Sigmoid colon (tissue), 7 donors: Measurements from ENCODE around the gene WDR83. TPM values are rescaled to one million over a fixed set of nuclear protein-coding genes. Genes with fewer than 3 reads are reported as not detected.
A peak's percentile ranks its signal among the peaks of the same experiment; 100 is the strongest.
"Not testable (repeated sequence)": the region's sequence is repeated elsewhere in the genome, so short reads cannot be mapped to it uniquely, and the experiment has no call there.

Experiments
- DNase-seq: peaks from one replicate; pipeline ENCODE4 v3.0.0-alpha.2; 2019
- H3K27ac ChIP-seq, 4 donors: fragments of 200-600 bp; sonication (generic); one replicate each; pipeline ENCODE4 v1.5.1; 2016 to 2019; ENCODE audit warnings: mild to moderate bottlenecking in 1 of 4
- H3K27me3 ChIP-seq, 3 donors: fragments of 200-600 bp; sonication (generic); one replicate each; pipeline ENCODE4 v1.5.1; 2019; ENCODE audit warnings: mild to moderate bottlenecking in 1 of 3
- H3K36me3 ChIP-seq, 4 donors: fragments of 200-600 bp; sonication (generic); one replicate each; pipeline ENCODE4 v1.5.1; 2016 to 2019
- H3K4me1 ChIP-seq, 4 donors: fragments of 200-600 bp; sonication (generic); one replicate each; pipeline ENCODE4 v1.5.1; 2017 to 2019
- H3K4me3 ChIP-seq, 4 donors: fragments of 200-600 bp; sonication (generic); one replicate each; pipeline ENCODE4 v1.5.1; 2017 to 2019; ENCODE audit warnings: mild to moderate bottlenecking in 2 of 4, moderate library complexity in 1 of 4
- H3K9me3 ChIP-seq, 4 donors: fragments of 200-600 bp in 3 of 4; sonication (generic) in 3 of 4; one replicate each; pipeline versions ENCODE4 v1.5.1 to v1.6.1; 2013 to 2019
- CTCF ChIP-seq, 4 experiments: fragments of 450-650 bp in 3 of 4; fragments of 200-600 bp in 1 of 4; IDR thresholded peaks; one replicate each; pipeline ENCODE4 v1.5.1; 2016 to 2019; ENCODE audit warnings: antibody characterized with exemption in 4 of 4, mild to moderate bottlenecking in 3 of 4, moderate library complexity in 2 of 4
- EP300 ChIP-seq, 4 donors: sonication (generic); formaldehyde crosslinking; IDR thresholded peaks; one replicate each; pipeline ENCODE4 v1.6.1; 2017; ENCODE audit warnings: antibody characterized with exemption in 4 of 4
- POLR2A ChIP-seq, 2 donors: fragments of 450-650 bp; IDR thresholded peaks; one replicate each; pipeline ENCODE4 v1.6.1; 2016; ENCODE audit warnings: antibody characterized with exemption in 2 of 2, mild to moderate bottlenecking in 2 of 2, moderate library complexity in 2 of 2
- POLR2AphosphoS5 ChIP-seq, 4 donors: sonication (generic); formaldehyde crosslinking; IDR thresholded peaks; one replicate each; pipeline ENCODE4 v1.6.1; 2017; ENCODE audit warnings: antibody characterized with exemption in 4 of 4
- WGBS, 2 donors: extraction: QIAGEN DNeasy Blood & Tissue Kit; methylation state at CpG; one replicate each; pipeline ENCODE4 v1.1.7; 2013; 5-methylcytosine and 5-hydroxymethylcytosine counted together
- intact Hi-C: fragments of 100-400 bp; cut with DNase I; formaldehyde crosslinking; loops from one replicate; pipeline ENCODE4 v1.15.1; 2023
- polyA plus RNA-seq, 3 donors: library from polyadenylated mRNA; stranded (reverse); fragments of 200-250 nt; gene quantifications; one replicate each; pipeline ENCODE4 v1.2.3, GENCODE V29; 2013
- total RNA-seq, 4 donors: library from RNA; depleted of rRNA; stranded (reverse); fragments of >200 nt; gene quantifications; one replicate each; pipeline ENCODE4 v1.1.0, GENCODE V29; 2016
- donor health status: healthy with polysubstance abuse.
- donor health status: Bipolar disorder and iron deficiency.
- donor health status: healthy.

WDR83 gene
- total RNA-seq (10 to 100 TPM in 2 of 4 donors, 1 to 10 TPM in 2; 7.8 to 11.7 (median 10.0) TPM), polyA plus RNA-seq (10 to 100 TPM in 2 of 3 donors, 1 to 10 TPM in 1; 8.3 to 13.4 (median 12.6) TPM)

- WGBS, 2 donors = 1% methylated on average over 46 of the region's 46 CpGs
- peaks cover 5 to 45% (median 11%) of the 10 kb centered on the region in 4 donors for H3K36me3 ChIP-seq
- peaks cover 0 to 47% (median 43%) of the 10 kb centered on the region in 4 donors for H3K4me1 ChIP-seq
- H3K9me3 ChIP-seq = no peaks in the 10 kb centered on the region
- peak; percentile 83 for DNase-seq
- peak in 3 of 4 donors; percentile 31 to 60 (median 54) for TF ChIP-seq POLR2AphosphoS5 (IDR thresholded peaks at IDR 0.05)
- TF ChIP-seq EP300 (IDR thresholded peaks at IDR 0.05) = no peak
- TF ChIP-seq CTCF (IDR thresholded peaks at IDR 0.05) = no peak
- peak in 1 of 2 donors; percentile 17 for TF ChIP-seq POLR2A (IDR thresholded peaks at IDR 0.05)
- peak within 1 kb of the TSS; percentile 73 to 82 (median 78) for H3K27ac ChIP-seq
- intact Hi-C loops = loop anchor here (5.0 kb wide), 1 partner anchor 54 kb away; the partner anchor contains the start of genes ZNF490 and ZNF791
- H3K27me3 ChIP-seq = no peaks in the 10 kb centered on the region
- H3K4me3 ChIP-seq = peak within 1 kb of the TSS; percentile 62 to 79 (median 76)
Observed at GRCh38 chr19:12666265-12667048, at the start of gene WDR83, which contains the start of gene MAN2B1. TSS of gene WDR83 (plus strand) at chr19:12666807. CDS start at chr19:12669791, 2,984 bp downstream. TSS of gene MAN2B1 (minus strand) at chr19:12666742. CDS start at chr19:12666701, 41 bp downstream.

GRCh38 chr19:12617646-12618045 is 49.0 kb upstream of the WDR83 start:
- no peak for DNase-seq
- 89 to 95% methylated on average over 4 of the region's 4 CpGs for WGBS, 2 donors
- H3K27ac ChIP-seq = no peak overlapping the region
- no peak overlapping the region for H3K4me3 ChIP-seq
- no peaks in the 10 kb centered on the region for H3K9me3 ChIP-seq
- H3K36me3 ChIP-seq = peaks cover 0 to 19% (median 1%) of the 10 kb centered on the region in 4 donors
- intact Hi-C loops = no loop called here
- TF ChIP-seq POLR2AphosphoS5 (IDR thresholded peaks at IDR 0.05) (no peak), CTCF (IDR thresholded peaks at IDR 0.05) (no peak), EP300 (IDR thresholded peaks at IDR 0.05) (no peak), POLR2A (IDR thresholded peaks at IDR 0.05) (no peak)
- H3K27me3 ChIP-seq = no peaks in the 10 kb centered on the region
- H3K4me1 ChIP-seq = peaks cover 0 to 46% (median 31%) of the 10 kb centered on the region in 4 donors

DNA sequence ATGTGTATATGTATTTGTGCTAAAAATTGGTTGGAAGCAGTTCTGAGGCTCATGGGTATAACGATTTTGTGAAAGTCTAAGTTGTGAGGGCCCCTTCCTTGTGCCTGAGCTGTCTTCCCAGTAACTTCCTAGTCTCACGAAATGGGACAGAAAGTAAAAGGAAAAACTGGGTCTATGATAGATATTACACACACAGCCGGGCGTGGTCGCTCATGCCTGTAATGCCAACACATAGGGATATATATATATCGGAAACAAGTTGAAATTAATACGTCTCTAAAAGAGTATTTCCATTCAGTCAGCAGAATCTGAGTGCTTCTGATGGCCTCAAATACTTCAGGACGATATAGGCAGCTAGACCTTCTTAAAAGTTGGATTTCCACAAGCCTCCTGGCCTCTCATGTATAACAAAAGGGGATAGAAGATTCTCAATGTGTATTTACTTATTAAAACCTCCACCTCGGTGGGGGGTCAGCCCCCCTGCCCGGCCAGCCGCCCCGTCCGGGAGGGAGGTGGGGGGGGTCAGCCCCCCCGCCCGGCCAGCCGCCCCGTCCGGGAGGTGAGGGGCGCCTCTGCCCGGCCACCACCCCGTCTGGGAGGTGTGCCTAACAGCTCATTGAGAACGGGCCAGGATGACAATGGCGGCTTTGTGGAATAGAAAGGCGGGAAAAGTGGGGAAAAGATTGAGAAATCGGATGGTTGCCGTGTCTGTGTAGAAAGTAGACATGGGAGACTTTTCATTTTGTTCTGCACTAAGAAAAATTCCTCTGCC is 45.2 kb upstream of the WDR83 start:
- intact Hi-C loops, H3K27me3 ChIP-seq, H3K4me3 ChIP-seq, H3K9me3 ChIP-seq, DNase-seq: not testable (repeated sequence)
- 85 to 91% methylated on average over 26 of the region's 26 CpGs for WGBS, 2 donors
- H3K27ac ChIP-seq = peak overlapping the region in 2 of 4 donors; percentile 26 to 52
- H3K4me1 ChIP-seq = peaks cover 0 to 19% (median 14%) of the 10 kb centered on the region in 4 donors
- H3K36me3 ChIP-seq = peaks cover 22 to 30% (median 25%) of the 10 kb centered on the region in 4 donors

DNA sequence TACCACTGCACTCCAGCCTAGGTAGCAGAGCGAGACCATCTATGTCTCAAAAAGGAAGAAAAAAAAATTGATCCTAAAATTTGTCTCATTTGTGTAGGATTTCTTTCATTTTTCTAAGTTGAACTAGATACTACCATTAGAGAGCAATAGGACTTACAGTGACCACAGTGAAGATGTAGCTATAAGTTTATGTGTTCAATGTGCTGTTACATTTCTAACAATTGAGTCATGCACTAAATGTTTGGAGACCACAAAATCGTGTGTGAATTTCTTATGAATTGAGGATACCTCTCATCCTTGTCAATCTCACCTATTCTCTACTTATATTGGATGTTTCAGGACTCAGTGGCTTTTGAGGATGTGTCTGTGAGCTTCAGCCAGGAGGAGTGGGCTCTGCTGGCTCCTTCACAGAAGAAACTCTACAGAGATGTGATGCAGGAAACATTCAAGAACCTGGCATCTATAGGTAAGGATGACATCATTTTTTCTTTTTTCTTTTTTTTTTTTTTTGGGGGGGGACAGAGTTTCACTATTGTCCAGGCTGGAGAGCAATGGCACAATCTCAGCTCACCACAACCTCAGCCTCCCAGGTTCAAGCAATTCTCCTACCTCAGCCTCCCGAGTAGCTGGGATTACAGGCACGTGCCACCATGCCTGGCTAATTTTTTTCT is 43.1 kb upstream of the WDR83 start:
- Histone ChIP-seq H3K4me1 (peaks cover 0 to 10% (median 8%) of the 10 kb centered on the region in 4 donors), H3K27ac (no peak overlapping the region), H3K27me3 (no peaks in the 10 kb centered on the region), H3K36me3 (peaks cover 37 to 50% (median 45%) of the 10 kb centered on the region in 4 donors), H3K4me3 (no peak overlapping the region), H3K9me3 (peaks cover 0 to 12% (median 5%) of the 10 kb centered on the region in 4 donors)
- DNase-seq = no peak
- TF ChIP-seq POLR2A (IDR thresholded peaks at IDR 0.05) (no peak), POLR2AphosphoS5 (IDR thresholded peaks at IDR 0.05) (no peak), CTCF (IDR thresholded peaks at IDR 0.05) (no peak), EP300 (IDR thresholded peaks at IDR 0.05) (no peak)
- intact Hi-C loops = no loop called here
- WGBS, 2 donors = 92% methylated on average over 4 of the region's 4 CpGs
